DMS53 treated with DMSO at 0.1 percent for 48 hours (cell line): ENCODE measurements around the gene HEPH.
"Not testable (repeated sequence)": the region's sequence is repeated elsewhere in the genome, so short reads cannot be mapped to it uniquely, and the experiment has no call there.

Source experiments
- DNase-seq: peaks from one replicate; lab custom pipeline; 2025; ENCODE audit not compliant: unreplicated experiment; lab: John Stamatoyannopoulos, UW

HEPH gene

DNA sequence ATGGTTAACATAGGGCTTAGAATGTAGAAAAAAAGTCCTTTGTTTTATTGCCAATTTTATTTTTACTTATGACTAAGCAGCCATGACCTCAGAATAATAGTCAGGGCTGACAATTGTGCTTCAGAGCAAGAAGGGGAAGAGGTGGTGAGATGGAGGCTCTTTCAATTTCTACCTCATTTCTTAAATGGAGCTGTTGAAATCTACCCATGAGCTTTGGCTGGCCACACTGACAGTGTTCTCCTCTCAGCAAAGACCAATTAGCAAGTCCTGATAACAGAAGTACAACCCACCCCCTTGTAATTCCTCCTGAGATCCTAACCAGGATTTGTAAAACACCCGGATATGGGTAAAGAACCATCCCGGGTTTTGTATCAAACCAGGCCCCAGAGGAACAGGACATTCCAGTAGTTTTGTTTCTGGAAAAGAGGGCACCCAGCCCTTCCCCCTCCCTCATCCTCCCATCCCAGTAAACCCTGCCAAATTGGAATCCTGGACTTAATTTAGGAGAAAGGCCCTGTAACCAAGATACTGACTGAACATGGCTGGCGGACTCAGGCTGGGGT is at the start of gene HEPH:
Gene HEPH (plus strand): TSS at position 399 of the 563 bp plus-strand sequence. CDS start 6,324 bp downstream, outside the sequence.
- DNase-seq, result no peak

DNA sequence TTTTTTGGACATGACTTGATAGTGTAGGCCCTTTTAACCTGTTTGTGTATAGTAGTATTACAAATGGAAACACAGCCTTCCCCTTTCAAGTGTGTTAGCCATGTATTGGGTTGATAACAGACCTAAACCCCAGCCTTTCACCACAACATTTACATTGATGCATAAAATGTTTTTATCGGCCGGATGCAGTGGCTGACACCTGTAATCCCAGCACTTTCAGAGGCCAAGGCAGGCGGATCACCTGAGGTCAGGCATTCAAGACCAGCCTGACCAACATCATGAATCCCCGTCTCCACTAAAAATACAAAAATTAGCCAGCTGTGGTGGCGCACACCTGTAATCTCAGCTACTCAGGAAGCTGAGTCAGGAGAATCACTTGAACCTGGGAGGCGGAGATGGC is 45.3 kb upstream of the HEPH start:
- DNase-seq, result not testable (repeated sequence)

DNA sequence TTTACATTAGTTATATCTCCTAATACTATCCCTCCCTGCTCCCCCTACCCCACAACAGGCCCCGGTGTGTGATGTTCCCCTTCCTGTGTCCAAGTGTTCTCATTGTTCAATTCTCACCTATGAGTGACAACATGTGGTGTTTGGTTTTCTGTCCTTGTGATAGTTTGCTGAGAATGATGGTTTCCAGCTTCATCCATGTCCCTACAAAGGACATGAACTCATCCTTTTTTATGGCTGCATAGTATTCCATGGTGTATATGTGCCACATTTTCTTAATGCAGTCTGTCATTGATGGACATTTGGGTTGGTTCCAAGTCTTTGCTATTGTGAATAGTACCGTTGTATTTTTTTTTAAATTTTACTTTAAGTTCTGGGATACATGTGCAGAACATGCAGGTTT is 42.7 kb upstream of the HEPH start:
- not testable (repeated sequence) for DNase-seq

DNA sequence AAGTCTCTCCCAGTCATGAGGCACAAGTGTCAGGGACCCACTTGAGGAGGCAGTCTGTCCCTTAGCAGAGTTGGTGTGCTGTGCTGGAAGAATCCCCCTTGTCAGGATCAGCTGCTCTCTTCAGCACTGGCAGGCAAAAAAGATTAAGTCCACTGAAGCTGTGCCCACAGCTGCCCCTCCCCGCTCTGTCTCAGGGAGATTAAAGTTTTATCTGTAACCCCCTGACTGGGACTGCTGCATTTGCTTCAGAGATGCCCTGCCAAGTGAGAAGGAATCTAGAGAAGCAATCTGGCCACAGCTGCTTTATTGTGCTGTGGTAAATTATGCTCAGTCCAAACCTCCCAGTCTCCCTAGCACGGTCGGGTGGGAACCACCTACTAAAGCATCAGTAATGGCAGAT is 37.4 kb upstream of the HEPH start:
- no peak for DNase-seq

GRCh38 chrX:66130469-66130868 is 33.6 kb upstream of the HEPH start:
- no peak for DNase-seq

DNA sequence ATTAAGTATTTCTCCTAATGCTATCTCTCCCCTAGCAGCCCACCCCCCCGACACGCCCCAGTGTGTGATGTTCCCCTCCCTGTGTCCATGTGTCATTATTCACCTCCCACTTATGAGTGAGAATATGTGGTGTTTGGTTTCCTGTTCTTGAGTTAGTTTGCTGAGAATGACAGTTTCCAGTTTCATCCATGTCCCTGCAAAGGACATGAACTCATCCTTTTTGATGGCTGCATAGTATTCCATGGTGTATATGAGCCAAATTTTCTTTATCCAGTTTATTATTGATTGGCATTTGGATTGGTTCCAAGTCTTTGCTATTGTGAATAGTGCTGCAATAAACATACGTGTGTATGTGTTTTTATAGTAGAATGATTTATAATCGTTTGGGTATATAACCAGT is 28.8 kb upstream of the HEPH start:
- not testable (repeated sequence) for DNase-seq

DNA sequence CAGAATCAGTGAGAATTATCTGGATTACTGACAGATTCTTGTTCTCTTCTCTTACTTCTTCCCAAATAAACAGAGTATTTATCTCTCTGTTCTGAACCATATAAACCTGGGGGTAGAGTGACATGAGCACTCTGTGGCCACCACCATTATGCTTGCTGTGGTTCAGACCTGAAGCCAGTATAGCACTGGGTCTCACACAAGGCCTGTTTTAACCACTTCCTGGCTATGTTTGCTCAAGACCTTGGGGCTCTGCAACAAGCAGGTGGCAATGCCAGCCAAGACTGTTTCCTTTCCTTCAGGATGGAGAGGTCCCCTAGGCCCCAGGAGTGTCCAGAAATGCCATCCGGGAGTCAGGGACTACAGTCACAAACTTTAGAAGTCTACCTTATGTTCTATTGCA is 21.7 kb upstream of the HEPH start:
- DNase-seq, result no peak

GRCh38 chrX:66144258-66144657 is 19.8 kb upstream of the HEPH start:
- no peak for DNase-seq

GRCh38 chrX:66149519-66149918 is 14.5 kb upstream of the HEPH start:
- no peak for DNase-seq

GRCh38 chrX:66150163-66150562 is 13.9 kb upstream of the HEPH start:
- no peak for DNase-seq

DNA sequence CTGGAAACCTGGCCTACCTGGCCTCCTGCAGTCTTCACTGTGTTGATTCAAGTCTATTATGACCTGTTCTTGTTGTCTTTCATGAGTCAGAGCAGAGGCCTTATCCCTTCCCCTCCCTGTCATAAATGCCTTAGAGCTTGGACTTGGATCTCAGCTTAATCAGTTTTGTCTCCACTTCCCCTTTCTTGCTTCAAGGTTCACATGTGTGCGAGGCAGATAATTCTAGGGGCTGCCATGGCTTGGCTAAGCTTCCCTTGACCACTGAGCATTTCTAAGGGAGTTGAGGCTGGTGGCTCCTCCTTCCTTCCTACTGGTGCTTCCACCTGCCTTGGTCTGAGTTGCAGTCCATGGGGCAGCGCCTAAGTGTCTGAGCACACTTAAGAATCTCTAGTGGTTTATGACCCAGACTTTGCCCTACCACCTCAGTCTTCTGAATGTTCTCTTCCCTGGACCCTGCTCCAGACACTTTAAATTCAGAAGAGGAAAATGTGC is 1.7 kb upstream of the HEPH start:
- DNase-seq, result no peak

- DNase-seq, result no peak
Observed at GRCh38 chrX:66163447-66163846, 600 bp upstream of the HEPH start.

- no peak for DNase-seq
Observed at GRCh38 chrX:66164470-66164869, 423 bp downstream of the HEPH start.

DNA sequence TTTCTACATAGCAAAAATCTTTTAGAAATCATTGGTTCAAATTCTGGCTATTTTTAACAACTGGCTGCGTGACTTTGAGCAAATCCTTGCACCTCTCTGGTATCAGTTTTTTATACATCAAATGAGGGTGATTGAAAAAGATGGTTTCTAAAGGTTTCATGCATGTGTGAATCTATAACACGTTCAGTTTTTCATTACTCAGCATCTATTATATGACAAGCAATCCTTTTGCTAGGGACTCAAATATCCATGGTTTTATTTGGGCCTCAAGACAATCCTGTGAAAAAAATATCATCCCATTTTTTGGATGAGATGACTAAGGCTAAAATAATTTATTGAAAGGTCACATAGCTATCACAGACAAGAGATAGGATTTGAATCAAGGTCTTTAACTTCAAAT is 884 bp downstream of the HEPH start:
- DNase-seq, result no peak

DNA sequence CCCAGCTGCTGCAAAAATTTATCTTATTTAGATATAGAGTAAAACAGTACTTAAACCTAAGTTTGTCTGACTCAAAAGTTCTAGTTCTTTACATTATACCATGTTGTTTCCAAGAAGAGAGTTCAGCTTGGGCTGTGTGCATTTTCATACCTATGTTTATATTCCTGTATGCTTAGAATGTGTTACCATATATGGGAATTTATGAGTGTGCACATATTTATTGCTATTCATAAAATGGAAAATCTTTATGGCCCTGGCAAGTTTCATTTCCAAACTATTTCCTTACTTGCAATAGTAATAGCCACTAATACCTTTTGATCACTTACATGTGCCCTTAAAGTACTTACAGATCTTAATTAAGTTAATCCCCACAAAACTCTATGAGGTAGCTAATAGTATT is 2.6 kb downstream of the HEPH start:
- no peak for DNase-seq

DNA sequence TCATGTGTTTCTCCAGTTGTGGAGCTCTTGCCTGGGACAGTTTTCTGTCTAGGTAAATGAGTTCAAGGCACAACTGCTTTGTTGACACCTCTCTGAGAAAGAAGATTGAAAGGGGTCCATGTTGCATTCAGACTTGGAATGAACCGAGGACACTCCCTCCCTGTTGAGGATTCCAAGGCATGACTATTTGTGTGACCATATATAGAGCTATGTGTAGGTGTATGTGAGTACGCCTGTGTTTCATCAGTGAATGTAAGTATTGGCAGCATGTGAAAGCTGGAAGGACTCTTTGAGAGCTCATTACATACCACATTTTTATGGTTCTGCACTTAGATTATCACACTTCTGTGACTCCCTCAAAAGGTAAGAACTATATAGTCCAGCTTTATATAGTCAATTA is 3.4 kb downstream of the HEPH start:
- no peak for DNase-seq

- no peak for DNase-seq
Observed at GRCh38 chrX:66176134-66176533, 12.1 kb downstream of the HEPH start.

DNA sequence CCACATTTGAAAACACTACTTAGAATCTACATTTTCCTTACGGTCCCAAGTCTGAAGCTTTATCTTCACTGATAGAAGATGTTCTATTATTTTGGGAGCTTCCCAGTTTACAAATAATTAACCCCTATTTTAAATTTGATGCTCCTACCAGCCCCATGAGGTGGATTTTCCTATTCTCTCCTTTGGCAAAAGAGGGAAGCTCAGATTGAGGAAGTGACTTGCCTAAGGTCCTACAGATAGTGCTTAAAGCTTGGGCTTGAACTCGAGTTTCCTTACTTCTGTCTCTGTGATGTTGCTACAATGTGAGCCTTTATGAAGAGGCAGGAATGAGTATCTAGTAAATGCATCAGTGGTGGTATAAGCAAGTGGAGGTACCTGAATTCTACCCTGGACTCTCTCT is 27.5 kb downstream of the HEPH start:
- no peak for DNase-seq

DNA sequence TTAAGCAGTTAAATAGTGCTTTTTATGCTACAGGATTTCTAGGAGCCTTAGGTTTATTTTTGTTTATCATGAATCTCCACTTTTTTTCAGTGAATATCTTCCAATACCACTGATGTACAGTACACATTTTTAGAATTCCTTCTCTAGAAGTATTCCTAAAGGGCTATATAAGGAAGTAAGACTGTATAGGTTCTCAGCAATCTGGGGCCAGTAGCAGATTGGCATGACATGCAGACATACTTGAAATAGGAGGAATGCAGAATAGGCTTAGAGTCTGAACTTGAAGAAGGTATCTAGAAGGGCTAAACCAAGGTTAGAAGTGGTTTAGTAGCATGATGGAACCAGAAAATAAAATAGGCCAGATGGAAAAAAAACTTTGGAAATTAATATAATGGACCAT is 29.8 kb downstream of the HEPH start:
- no peak for DNase-seq

GRCh38 chrX:66200050-66200664 is 36.1 kb downstream of the HEPH start:
- no peak for DNase-seq

DNA sequence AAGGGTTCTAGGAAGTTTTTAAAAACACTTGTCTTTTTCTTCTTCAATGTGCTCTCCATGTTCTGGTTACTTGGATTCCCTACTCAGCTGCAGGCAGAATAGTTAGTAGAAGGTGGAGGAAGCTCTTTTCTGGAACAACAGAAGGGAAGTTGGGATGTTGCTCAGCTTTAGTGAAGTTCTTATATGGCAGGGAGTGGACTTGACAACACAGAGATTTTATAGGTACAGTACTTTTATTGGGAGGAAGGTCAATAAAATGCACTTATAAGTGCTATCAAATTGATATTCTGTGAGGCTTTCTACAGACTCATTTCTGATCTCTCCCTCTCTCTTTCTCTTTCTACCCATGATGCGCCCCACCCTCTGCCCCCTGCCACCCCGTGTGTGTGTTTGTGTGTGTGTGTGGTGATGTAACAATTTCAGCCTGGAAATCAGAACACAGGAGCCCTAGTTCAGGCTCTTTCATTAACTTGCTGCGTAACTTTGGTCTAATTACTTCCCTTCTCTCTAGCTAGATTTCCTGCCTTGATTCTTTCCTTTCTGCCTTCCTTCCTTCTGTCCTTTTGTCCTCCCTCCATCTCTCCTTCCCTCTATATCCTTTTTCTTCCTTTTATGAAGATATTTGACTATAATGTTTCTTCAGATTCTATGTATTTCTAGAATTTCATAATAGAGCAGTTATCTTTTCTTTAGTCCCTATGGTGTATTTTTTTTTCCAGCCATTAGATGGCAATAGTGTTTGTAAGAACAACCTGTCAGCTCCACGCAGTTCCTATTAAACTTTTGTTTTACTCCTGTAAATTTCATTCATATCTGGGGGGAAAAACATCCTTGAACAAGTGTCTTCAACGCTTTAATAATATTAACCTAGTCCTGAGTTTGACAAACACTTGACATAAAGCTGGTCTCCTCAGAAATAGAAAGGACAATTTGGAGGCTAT is 37.1 kb downstream of the HEPH start:
- DNase-seq, result no peak

DNA sequence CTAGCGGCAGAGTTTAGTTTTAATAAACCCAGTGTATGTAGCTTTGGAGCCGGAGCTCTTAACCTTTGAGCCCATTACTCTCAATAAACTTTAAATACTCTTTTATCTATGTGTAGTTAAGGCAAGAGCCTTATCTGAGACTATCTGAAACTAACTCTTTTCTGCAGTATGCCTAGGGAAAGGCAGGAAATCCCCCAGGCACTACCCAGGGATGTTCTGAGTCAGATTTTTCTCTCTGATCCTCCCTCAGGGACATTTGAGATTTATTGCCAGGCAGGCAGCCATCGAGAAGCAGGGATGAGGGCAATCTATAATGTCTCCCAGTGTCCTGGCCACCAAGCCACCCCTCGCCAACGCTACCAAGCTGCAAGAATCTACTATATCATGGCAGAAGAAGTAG is 39.1 kb downstream of the HEPH start:
- DNase-seq, result no peak
